ENCODE results near the gene MICU2.
"Not testable (repeated sequence)": the region's sequence is repeated elsewhere in the genome, so short reads cannot be mapped to it uniquely, and the experiment has no call there.

Gene MICU2

DNA sequence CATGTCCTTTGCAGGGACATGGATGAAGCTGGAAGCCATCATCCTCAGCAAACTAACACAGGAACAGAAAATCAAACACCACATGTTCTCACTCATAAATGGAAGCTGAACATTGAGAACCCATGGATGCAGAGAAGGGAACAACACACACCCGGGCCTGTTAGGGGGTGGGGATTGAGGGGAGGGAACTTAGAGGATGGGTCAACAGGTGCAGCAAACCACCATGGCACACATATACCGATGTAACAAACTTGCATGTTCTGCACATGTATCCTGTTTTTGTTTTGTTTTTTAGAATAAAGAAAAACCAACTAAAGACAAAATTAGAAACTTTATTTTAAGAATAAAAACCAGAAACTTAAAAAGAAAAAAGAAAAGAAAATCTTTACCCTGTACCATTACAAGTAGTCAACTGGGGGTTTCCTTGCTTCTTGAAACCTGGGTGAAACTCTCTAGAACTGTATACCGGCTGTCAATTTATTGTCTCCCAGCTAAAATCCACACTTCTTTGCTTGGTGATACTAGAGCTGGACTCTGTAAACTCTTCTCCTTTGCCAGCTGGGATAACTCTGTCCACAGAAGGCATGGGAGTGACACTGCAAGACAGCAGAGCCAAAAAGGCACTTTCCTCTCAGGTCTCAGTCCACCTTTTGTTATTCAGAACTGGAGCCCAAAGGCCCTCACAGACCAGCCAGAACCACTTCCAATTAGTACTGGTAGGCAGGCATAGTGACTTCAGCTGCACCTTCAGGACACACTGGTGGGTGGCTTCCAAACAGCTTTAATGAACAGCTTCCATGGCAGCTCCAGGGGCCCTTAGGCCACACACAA is 9.0 kb downstream of the MICU2 start:
- FAIRE-seq, result no peak

GRCh38 chr13:21590665-21591456 is 13.1 kb downstream of the MICU2 start:
- FAIRE-seq, result not testable (repeated sequence)

DNA sequence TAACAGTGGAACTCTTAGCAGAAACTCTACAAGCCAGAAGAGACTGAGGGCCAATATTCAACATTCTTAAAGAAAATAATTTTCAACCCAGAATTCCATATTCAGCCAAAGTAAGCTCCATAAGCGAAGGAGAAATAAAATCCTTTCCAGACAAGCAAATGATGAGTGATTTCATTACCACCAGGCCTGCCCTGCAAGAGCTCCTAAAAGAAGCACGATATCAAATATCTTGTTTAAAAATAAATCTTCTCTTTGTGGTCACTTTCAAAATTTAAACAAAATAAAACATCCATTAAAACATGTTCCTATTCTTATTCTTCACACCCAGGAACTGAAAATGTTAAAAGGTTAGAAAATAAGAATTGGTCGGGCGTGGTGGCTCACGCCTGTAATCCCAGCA is 13.7 kb downstream of the MICU2 start:
- no peak for FAIRE-seq

DNA sequence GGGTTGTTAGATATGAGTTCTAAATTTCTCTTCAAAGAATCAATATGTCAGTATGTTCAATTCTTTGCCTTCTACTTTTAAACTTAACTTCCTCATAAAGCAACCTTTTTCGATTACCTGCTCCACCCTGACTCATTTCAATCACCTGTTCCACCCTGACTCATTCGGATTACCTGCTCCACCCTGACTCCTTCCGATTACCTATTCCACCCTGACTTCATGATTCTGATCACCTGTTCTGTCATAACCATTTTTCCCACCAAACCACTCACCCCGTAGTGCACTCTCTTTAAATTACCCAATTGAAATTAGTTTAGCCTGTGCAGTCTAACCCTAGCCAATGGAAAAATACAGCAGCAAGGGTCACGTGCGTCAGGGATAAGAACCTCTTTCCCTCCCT is 14.5 kb downstream of the MICU2 start:
- not testable (repeated sequence) for FAIRE-seq

- not testable (repeated sequence) for FAIRE-seq
Observed at GRCh38 chr13:21588411-21588810, 15.6 kb downstream of the MICU2 start.

DNA sequence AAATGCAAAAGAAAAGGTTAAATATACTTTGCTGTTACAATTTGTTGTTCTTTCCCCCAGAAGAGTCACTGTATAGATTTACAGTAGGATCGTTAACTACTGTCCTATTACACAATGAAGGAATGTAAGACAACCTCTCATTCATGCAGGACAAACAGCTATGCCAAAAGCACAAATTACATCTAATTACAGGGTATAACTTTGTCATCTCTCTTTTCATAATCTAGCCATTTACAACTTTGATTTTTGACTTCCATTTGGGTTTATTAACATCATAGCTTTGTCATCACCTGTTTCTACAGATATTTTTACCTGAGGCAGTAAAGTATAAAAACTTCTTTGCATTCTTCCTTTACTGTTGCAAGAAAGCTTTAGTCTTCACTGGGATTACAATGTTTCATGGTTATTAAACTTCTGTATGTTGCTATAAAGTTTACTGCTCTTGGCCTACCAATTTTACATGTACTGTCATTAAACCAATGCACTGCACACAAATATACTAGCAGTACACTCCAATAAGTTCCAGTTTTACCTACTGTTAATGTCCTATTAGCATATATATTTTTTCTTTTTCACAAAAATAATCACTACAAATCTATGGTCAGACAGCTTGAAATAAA is 18.9 kb downstream of the MICU2 start:
- FAIRE-seq, result no peak

- no peak for FAIRE-seq
Observed at GRCh38 chr13:21583478-21583877, 20.5 kb downstream of the MICU2 start.

DNA sequence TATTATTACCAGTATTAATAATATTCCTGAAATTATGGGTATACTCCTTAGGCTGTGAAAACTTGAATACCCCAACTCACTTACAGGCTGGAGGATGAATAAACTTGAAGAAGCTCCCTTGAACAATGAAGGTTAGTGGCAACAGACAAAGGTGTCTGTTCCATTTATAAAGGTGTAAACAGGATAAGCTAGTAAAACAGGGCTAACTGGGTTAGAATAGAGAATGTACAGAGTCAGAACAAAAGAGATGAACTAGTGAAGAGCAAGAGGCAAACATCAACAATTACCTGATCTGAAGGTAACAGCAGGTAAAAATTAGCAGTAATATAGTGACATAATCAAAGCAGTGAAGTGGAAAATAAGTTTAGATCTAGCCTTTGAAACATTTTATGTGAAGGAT is 23.2 kb downstream of the MICU2 start:
- FAIRE-seq, result no peak

GRCh38 chr13:21579754-21580316 is 24.1 kb downstream of the MICU2 start:
- no peak for FAIRE-seq

DNA sequence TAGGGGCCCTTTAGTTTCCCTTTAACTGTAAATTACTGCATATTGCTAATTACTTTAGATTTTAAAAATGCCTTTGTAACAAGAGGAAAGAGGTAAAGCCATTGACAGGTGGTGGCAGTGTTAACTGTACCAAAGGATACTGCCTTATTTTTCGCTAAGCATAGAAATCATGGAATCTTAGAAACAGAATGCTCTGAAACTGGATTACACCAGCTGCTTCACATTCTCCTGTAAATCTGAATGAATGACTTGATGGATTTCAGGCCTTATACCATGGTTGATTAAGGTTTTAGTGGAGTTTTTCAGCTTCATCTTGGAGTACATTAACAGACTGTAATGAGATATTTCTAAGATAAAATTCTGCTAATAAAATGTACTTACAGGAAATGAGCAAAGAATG is 25.2 kb downstream of the MICU2 start:
- no peak for FAIRE-seq

- FAIRE-seq, result no peak
Observed at GRCh38 chr13:21576426-21576825, 27.5 kb downstream of the MICU2 start.

DNA sequence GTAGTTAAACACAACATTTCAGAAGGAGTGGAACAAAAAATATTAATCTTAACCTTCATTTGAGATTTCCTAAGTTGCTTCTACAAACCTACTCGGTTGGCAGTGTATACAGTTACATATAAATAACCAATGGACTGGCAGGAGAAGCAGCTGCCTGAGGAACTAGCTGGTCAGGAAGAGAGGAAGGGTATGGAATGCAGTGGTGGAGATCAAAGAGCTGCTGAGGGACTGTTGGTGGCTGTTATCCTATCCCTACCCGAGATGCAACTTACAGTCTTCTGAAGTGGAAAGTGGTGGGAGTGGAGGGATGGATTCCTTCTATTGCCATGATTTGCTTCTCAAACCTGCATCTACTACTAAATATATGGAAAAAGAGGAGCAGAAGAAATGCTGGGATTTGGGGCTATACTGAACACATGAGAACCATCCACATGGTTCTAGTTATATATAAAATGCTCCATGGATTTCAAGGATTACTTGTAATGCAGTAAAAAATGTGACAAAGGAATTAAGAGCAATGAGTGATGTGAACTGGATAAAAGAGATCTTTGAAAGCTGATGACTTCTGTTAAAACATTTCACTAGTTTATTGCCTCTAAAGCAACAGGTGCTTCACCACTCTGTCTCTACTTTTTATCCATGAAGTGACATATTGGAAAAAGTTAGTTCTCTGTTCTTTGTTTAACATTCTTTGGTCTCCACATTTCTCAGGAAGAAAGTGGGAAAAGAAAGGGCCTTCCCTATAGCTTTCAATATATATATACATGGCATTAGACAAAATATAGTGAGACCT is 29.9 kb downstream of the MICU2 start:
- FAIRE-seq, result no peak

GRCh38 chr13:21569686-21570085 is 34.3 kb downstream of the MICU2 start:
- FAIRE-seq, result no peak

DNA sequence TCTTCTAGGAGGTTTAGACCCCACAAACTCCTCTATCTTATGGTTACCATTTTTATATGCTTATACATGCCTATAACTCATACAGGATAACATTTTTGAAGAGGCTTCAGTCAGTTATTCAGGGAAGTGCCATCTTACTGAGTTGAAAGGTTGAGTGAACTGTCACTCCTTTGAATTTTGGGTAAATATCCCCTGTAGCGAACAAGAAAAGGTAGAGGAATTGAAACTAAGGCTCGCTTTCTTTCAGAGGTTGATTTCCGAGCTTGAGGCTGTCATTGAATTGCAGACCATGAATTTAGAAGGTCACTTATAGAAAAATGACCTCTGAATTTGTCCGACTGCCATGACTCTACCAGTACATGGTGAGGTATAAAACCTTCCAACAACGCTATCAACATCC is 35.1 kb downstream of the MICU2 start:
- FAIRE-seq, result no peak

- FAIRE-seq, result no peak
Observed at GRCh38 chr13:21567714-21568113, 36.3 kb downstream of the MICU2 start.

DNA sequence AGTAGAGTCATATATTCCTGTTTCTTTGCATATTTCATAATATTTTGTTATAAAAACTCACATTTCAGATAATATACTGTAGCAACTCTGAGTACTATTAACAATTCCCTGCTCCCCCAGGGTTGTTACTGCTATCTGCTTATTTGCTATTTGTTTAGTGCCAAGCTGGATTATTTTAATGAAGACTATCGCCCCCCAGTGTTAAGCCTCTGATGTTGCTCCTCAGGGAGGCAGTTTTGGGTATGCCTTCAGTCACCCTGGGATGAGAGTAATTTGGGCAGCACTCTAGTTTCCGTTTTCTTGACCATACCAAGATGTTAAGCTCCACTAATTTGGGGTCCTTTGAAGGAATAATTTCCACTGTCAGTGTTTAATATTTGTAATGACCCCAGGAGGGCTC is 46.0 kb downstream of the MICU2 start:
- no peak for FAIRE-seq

DNA sequence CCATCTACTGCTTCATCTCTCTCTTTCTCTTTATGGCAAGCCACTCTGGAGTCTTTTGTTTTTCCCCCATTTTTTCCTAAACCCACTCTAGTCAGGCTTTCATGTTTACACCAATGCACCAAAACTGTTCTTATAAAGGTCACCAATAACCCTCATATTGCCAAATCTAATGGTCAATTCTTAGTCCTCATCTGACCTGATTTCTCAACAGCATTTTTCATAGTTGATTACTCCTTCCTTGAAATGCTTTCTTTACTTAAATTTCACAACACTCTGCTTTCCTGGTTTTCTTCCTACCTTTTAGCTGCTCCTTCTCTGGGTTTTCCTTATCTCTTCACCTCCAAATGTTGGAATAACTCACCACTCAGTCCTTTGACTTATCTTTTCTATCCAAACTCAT is 47.9 kb downstream of the MICU2 start:
- FAIRE-seq, result no peak

DNA sequence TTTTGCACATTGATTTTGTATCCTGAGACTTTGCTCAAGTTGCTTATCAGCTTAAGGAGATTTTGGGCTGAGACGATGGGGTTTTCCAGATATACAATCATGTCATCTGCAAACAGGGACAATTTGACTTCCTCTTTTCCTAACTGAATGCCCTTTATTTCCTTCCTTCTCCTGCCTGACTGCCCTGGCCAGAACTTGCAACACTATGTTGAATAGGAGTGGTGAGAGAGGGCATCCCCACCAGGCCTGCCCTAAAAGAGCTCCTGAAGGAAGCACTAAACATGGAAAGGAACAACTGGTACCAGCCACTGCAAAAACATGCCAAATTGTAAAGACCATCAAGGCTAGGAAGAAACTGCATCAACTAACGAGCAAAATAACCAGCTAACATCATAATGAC is 50.7 kb downstream of the MICU2 start:
- not testable (repeated sequence) for FAIRE-seq

DNA sequence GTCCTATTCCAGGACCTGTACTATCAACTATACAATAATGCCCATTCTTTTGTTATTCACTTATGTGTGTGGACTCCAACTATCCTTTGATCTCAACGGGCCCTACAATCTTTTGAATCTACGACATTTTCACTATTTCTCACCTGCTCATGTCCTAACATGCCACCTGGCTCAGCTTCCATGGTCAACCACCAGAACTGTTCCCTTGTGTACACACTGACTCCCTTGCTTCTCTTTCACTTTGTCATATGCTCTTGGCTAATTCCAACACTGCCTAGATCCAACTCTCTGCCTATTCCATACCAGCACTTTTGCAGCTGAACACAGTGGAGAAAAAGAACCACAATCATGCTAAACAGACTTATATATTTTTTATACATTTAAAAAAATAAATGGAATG is 53.1 kb downstream of the MICU2 start:
- FAIRE-seq, result no peak

DNA sequence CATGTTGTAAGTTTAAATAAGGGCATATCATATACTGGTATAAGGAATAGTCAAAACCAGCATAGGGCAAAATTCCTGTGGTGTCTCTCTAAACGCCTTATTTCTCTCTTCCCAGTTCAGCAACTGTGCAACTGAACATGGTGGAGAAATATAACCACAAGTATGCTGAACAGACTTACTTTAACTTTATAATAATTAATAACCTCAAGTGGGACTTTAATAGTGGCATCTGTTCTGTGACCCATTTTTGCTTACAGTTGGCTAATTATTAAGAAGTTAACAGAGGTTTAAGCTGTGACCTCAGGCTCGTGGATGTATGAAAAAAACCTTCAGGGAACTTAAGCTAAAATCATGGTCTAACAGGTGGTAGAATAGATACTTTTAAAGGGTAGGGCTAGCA is 54.3 kb downstream of the MICU2 start:
- no peak for FAIRE-seq

GRCh38 chr13:21548577-21548976 is 55.4 kb downstream of the MICU2 start:
- FAIRE-seq, result no peak

- no peak for FAIRE-seq
Observed at GRCh38 chr13:21546372-21546771, 57.6 kb downstream of the MICU2 start.

- FAIRE-seq, result no peak
Observed at GRCh38 chr13:21544515-21544914, 59.5 kb downstream of the MICU2 start.

All from colon (tissue), 2 donors.